ENCODE data around the gene IMP4. TPM values are rescaled to one million over a fixed set of nuclear protein-coding genes. Genes with fewer than 3 reads are reported as not detected.

The IMP4 gene
- polyA plus RNA-seq, 3 donors = 57.6 to 81.2 (median 58.5) TPM

GRCh38 chr2:130391058-130391871 is 48.6 kb downstream of the IMP4 start:
- Histone ChIP-seq H3K27me3 (ENCODE audit: control insufficient read depth in 2 of 2, insufficient read depth in 2 of 2, low read length in 2 of 2) (no peaks in the 10 kb centered on the region), H3K9ac (ENCODE audit: insufficient read depth, low read length, poor library complexity, severe bottlenecking) (peak overlapping the region; percentile 82), H3K27ac (ENCODE audit: low read depth in 1 of 2, low read length in 2 of 2) (peak overlapping the region; percentile 91 to 97), H3K4me3 (replicated peaks in 1 of 3; ENCODE audit: low read depth in 2 of 3, low read length in 3 of 3) (peak overlapping the region; percentile 50 to 88 (median 61)), H3K9me3 (replicated peaks in 1 of 2; ENCODE audit: control insufficient read depth in 1 of 2, insufficient read depth in 1 of 2, low read length in 2 of 2) (no peaks in the 10 kb centered on the region), H3K4me1 (ENCODE audit: control insufficient read depth in 1 of 2, insufficient read depth in 2 of 2, low read length in 2 of 2) (peaks cover 27 to 32% of the 10 kb centered on the region in 2 donors), H3K36me3 (replicated peaks in 1 of 2; ENCODE audit: control insufficient read depth in 1 of 2, insufficient read depth in 2 of 2, low read length in 2 of 2) (no peaks in the 10 kb centered on the region), H4K20me1 (ENCODE audit: insufficient read depth, low read length) (no peaks in the 10 kb centered on the region), H3K79me2 (ENCODE audit: insufficient read depth, low read length) (peaks cover 6% of the 10 kb centered on the region), H3K4me2 (replicated peaks; ENCODE audit: extremely low read depth, low read length, poor library complexity, severe bottlenecking) (peak overlapping the region; percentile 96), H2AFZ (ENCODE audit: insufficient read depth, low read depth, low read length, poor library complexity, severe bottlenecking) (peak overlapping the region; percentile 95)
- TF ChIP-seq CTCF (IDR thresholded peaks at IDR 0.05) = no peak
- peaks cover 2 to 5% (median 4%) of the 10 kb centered on the region in 3 donors for H3K27me3 Mint-ChIP-seq (ENCODE audit: low read depth in 3 of 3)
- peak overlapping the region; percentile 92 to 99 (median 98) for H3K27ac Mint-ChIP-seq
- H3K4me1 Mint-ChIP-seq = peaks cover 36% of the 10 kb centered on the region
- DNase-seq = peak; percentile 66 to 72 (median 72)
- intact Hi-C loops (cut with micrococcal nuclease) = no loop called here
- H3K9me3 Mint-ChIP-seq = peaks cover 0 to 3% (median 0%) of the 10 kb centered on the region in 7 donors
- H3K4me3 Mint-ChIP-seq = peak overlapping the region; percentile 90 to 97
- 4% methylated on average over 56 of the region's 59 CpGs for WGBS (ENCODE audit: insufficient coverage)
- H3K36me3 Mint-ChIP-seq = peaks cover 14 to 22% of the 10 kb centered on the region in 2 donors

- intact Hi-C loops (cut with micrococcal nuclease) = no loop called here
- DNase-seq = peak in 2 of 3 donors; percentile 12 to 13
- 1% methylated on average over 9 of the region's 17 CpGs for WGBS (ENCODE audit: insufficient coverage)
- Histone ChIP-seq H3K4me3 (replicated peaks in 1 of 3; ENCODE audit: low read depth in 2 of 3, low read length in 3 of 3) (peak overlapping the region; percentile 50 to 88 (median 61)), H3K4me2 (replicated peaks; ENCODE audit: extremely low read depth, low read length, poor library complexity, severe bottlenecking) (peak overlapping the region; percentile 96), H4K20me1 (ENCODE audit: insufficient read depth, low read length) (no peaks in the 10 kb centered on the region), H3K4me1 (ENCODE audit: control insufficient read depth in 1 of 2, insufficient read depth in 2 of 2, low read length in 2 of 2) (peaks cover 27 to 32% of the 10 kb centered on the region in 2 donors), H3K9ac (ENCODE audit: insufficient read depth, low read length, poor library complexity, severe bottlenecking) (peak overlapping the region; percentile 82), H3K36me3 (replicated peaks in 1 of 2; ENCODE audit: control insufficient read depth in 1 of 2, insufficient read depth in 2 of 2, low read length in 2 of 2) (no peaks in the 10 kb centered on the region), H3K27ac (ENCODE audit: low read depth in 1 of 2, low read length in 2 of 2) (peak overlapping the region; percentile 91 to 97), H3K9me3 (replicated peaks in 1 of 2; ENCODE audit: control insufficient read depth in 1 of 2, insufficient read depth in 1 of 2, low read length in 2 of 2) (no peaks in the 10 kb centered on the region), H2AFZ (ENCODE audit: insufficient read depth, low read depth, low read length, poor library complexity, severe bottlenecking) (peak overlapping the region; percentile 95), H3K79me2 (ENCODE audit: insufficient read depth, low read length) (peaks cover 4% of the 10 kb centered on the region), H3K27me3 (ENCODE audit: control insufficient read depth in 2 of 2, insufficient read depth in 2 of 2, low read length in 2 of 2) (peaks cover 0 to 1% of the 10 kb centered on the region in 2 donors)
- Mint-ChIP-seq H3K36me3 (peaks cover 14 to 16% of the 10 kb centered on the region in 2 donors), H3K9me3 (peaks cover 0 to 6% (median 2%) of the 10 kb centered on the region in 7 donors), H3K4me1 (peaks cover 38% of the 10 kb centered on the region), H3K4me3 (peak overlapping the region; percentile 90 to 97), H3K27ac (peak overlapping the region; percentile 91 to 99 (median 98)), H3K27me3 (ENCODE audit: low read depth in 3 of 3) (peaks cover 6 to 8% (median 8%) of the 10 kb centered on the region in 3 donors)
- TF ChIP-seq CTCF (IDR thresholded peaks at IDR 0.05) = no peak
Measured at GRCh38 chr2:130391872-130392670, 49.4 kb downstream of the IMP4 start.

All from CD14-positive monocyte (primary cell).